ENCODE results near the gene BLM.
"Not testable (repeated sequence)": the region's sequence is repeated elsewhere in the genome, so short reads cannot be mapped to it uniquely, and the experiment has no call there.

Gene BLM

DNA sequence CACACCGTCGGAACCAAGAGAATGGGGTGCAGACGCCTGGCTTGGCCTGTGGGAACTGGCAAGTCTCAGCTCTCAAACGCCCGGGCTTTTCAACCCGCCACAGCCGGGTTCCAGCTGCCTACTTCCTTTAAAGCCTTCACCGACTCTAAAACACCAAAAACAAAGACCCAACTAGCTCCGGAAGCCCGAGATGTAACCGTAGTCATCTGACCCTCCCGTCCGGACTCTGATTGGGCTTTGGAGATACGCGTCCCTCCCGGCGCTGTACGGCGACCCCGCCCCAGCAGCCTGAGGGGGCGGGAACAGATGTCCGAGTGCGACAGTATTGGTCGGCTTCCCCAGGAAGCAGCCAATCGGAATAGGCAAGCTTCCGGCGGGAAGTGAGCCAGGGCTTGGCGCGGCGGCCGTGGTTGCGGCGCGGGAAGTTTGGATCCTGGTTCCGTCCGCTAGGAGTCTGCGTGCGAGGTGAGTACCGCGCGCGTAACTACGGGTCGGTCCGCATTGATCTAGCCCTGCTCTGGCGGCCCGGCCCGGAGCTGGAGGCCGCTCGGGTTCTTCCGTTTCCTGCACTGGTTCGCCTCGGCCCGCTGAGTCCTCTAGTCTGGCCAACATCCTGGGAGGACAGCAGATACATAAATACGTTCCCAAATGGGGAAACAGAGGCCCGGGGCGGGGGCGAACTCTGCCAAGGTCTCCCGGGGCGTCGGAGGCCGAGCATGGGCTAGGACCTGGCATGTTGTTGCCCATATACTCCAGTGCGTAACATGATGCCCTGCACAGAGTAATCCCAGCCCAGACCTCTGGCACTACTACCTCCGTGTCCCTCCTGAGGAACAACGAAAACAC, at the start of gene BLM:
BLM (plus strand) TSS at position 371 of the 846 bp plus-strand sequence. CDS start 30,047 bp downstream, outside the sequence.
- DNase-seq: peak; percentile 96

DNA sequence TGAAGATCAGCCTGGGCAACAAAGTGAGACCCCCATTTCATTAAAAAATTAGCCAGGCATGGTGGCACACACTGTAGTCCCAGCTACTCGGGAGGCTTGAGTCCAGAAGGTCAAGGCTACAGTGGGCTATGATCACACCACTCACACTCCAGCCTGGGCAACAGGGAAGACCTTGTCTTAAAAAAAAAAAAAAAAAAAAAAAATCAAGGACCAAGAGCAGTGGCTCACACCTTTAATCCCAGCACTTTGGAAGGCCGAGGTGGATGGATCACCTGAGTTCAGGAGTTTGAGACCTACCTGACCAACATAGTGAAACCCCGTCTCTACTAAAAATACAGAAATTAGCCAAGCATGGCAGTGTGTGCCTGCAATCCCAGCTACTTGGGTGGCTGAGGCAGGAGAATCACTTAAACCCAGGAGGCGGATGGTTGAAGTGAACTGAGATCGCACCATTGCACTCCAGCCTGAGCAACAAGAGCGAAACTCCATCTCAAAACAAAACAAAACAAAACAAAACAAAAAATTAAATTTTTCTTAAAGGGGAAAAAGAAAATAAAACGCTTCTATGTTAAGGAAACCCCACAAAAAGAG, 49.3 kb upstream of the BLM start:
- DNase-seq: not testable (repeated sequence)

DNA sequence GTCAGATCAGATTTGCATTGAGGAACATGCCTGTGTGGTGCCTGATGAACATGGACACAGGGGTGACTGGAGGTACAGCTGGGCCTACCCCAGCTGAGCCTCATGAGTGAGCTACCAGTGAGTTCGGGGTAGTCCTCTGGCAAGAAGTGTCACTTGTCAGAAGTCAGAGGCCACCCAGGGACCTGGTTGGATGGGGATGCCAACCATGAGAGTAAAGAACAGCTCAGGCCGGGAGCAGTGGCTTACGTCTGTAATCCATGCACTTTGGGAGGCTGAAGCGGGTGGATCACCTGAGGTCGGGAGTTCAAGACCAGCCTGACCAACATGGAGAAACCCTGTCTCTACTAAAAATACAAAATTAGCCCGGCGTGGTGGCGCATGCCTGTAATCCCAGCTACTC, 46.5 kb upstream of the BLM start:
- DNase-seq: not testable (repeated sequence)

DNA sequence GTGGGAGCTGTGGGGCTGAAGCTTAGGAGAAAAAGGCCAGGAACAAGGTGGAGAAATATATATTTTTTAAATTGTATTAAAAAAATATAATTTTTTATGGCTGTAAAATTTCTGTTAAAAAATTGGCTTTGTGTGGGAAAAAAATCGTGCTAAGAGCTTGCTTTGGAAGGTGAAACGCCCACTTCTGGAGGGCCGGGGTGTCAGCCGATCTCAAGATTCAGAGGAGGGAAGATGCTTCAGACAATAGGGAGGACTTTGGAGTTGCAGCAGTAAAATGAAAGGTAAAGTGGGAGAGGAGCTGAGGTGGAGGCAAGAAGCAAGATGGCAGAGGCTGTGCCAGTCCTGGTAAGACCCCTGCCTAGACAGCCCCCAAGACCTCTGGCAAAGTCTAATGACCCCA, 45.9 kb upstream of the BLM start:
- DNase-seq: no peak

DNA sequence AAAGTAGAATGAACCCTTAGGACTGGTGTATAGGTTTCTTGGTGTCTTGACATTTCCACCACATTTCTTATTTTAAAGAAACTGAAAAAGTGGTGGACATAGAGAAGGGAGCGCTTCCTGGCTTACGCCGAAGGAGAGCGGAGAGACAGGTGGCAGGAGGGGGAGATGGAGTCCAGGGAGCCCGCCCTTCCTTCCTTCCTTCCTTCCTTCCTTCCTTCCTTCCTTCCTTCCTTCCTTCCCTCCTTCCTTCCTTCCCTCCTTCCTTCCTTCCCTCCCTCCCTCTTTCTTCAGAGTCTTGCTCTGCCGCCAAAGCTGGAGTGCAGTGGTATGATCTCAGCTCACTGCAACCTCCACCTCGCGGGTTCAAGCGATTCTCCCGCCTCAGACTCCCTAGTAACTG, 43.8 kb upstream of the BLM start:
- not testable (repeated sequence) for DNase-seq

DNA sequence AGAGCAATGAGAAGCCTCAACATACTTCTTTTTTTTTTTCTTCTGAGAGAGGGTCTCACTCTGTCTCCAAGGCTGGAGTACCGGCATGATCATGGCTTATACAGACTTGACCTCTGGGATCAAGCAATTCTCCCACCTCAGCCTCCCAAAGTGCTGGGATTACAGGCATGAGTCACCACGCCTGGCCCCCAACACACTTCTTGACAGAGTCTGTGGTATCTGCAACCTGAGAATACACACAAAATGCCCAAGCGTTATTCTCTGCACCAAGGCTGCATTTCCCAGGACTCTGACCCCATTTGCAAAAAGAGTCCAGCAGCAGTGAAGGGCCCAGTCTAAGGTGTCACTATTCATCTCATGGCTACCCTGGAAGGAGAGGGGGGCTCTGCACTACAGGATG, 42.7 kb upstream of the BLM start:
- DNase-seq: no peak

DNA sequence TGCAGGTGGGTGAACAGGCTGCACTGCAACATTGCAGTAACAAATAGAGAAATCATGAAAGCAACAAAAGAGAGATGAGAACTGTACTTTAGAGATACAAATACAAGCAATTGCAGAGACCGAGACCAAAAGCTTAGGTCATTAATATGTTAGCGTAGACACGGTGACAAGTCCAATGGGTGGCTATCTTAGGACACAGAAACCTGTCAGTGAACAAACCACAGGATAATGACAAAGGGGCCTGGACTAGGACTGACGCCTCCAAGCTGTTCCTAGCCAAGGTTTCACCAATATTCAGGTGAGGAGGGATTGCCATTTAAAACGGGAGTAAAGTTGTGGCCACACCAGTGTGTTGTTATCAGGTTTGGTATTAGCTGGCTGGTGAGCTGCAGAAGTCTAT, 41.7 kb upstream of the BLM start:
- no peak for DNase-seq

DNA sequence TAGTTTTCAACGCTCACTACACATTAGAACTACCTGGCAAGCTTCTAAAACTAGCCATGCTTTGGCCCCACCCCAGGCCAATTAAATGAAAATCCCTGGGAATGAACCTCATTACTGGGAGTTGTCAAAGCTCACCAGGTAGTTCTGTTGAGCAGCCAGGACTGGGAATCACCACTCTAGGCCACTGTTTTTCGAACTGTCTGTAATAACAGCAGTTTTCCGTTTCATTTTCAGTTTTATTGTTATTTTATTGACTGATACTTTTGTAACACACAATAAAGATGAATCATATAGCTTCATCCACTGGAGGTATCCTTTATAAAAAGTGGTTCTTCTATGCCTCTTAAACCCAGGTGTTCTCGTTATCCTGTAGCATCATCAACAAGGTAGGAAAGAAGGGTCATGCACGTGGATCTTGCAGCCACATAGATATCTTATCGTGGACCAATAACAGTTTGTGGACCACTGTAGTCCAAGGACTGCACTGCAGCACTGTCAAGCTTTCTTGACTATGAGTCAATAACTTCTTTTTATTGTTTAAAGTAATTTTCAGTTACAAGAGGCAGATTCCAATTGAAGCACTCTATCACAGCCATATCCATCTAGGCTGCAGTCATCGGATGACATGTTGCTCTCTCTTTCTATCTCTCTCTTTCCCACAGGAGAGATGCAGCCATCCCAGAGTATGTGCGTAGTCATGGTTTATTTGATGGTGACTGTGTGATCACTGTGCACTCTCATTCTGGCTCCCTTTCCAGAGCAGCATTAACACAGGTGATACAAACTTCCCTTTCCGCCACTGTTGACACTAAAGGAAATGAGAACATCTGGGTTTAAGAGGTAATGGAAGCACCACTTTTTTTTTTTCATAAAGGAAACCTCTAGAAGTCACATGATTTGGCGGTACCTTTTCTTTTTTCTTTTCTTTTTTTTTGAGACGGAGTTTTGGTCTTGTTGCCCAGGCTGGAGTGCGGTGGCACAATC, 39.0 kb upstream of the BLM start:
- DNase-seq: no peak

DNA sequence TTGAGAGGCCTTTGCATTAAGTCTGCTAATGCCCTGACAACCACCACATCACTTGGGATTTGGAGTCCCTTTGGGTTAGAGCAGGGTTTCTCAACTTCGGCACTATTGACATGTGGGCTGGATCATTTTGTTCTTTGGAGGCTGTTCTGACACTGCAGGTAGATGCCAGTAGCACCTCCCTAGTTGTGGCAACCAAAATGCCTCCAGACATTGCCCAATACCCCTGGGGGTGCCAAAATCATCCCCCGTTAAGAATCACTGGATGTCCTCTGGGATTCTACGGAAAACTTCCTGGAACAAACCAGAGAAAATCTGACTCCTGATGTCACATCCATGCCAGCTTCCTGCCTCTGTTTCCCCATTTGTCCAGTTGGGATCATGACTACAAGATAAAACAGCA, 37.2 kb upstream of the BLM start:
- no peak for DNase-seq

DNA sequence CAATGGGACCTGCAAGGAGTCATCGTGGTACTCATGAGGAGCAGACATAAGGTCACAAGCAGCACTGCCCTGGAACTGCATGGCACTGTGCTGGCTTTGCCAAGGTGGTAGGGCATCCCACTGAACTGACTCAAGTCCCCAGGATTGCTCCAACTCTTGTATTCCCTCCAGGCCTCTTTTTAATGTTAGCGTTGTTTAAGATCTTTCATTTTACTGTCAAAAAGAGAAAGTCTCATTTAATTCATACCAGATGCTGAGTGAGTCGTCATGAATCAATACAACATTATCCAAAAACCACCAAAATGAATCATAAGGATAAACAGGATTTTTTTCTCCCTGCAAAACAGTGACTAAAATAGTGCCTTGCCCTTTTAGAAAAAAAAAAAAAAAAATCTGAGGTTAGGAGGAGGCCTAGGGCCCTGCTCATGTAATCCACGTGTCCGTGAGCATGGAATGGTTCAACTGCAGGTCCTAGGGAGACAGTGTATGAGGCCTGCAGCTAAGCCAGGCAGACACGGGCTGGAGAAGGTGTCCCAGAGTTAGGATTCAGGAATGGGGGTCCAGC, 36.7 kb upstream of the BLM start:
- DNase-seq: no peak

DNA sequence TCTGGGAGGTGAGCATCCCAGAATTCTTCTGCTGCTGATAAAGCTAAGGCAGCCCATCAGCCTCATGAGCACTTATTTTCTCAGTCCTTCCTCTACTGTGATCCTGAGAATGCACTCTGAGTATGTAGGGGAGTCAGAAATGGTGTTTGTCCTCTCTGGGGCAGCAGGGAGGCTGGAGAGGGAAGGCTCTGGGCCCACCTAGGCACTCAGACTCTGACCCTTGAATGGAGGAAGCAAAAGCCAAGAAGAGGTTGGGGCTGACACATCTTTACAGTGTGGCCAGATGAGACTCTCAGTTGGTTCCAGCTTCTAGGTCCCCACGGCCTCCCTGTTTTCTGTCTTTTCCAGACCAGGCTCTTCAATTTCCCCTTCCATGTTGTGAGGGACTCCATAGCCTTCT, 36.1 kb upstream of the BLM start:
- DNase-seq: no peak

DNA sequence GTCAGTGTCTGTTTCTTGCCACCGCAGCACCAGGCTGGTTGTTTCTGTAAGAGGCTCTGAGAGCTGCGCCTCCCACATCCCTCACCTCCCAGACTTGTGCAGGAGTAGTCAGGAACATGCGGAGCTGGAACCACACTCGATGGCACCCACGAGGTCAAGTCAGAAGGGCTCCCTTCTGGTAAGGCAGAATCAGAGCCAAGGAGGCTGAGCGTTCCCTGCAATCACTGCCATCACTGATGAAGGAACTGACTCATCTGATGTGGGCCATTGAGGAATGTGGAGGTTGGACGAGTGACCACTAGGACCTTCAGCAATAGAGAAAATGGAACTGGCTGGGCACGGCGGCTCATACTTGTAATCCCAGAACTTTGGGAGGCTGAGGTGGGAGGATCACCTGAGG, 35.7 kb upstream of the BLM start:
- no peak for DNase-seq

DNA sequence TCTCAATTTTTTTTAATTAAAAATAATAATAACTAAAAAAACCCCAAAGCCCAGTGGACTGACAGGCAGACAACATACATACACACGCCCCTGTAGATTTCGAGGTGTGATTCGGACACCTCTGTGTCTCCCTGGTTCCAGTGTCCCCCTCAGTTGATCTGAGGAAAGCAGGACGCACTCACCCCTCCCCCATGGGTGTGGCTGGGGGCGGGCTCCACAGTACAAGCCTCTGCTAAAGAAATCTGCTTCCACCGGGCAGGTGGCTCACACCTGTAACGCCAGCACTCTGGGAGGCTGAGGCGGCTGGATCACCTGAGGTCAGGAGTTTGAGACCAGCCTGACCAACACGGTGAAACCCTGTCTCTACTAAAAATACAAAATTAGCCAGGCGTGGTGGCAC, 33.8 kb upstream of the BLM start:
- no peak for DNase-seq

DNA sequence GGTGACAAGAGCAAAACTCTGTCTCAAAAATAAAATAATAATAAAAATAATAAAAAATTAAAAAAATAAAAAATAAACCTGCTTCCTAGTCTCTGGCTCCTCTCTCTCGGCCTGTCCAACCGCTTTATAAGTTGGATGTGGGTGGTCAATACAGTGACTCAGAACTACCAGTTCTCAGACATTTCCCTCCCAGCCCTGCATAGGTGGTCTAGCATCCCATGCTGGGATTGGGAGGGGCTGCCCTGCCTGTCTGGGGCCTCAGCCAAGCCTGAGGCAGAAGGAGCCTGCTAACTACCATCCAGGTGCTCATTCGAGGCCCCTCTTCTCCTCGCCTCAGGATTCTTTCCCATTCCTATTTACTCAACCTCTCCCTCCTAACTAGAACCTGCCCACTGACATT, 33.3 kb upstream of the BLM start:
- DNase-seq: no peak

DNA sequence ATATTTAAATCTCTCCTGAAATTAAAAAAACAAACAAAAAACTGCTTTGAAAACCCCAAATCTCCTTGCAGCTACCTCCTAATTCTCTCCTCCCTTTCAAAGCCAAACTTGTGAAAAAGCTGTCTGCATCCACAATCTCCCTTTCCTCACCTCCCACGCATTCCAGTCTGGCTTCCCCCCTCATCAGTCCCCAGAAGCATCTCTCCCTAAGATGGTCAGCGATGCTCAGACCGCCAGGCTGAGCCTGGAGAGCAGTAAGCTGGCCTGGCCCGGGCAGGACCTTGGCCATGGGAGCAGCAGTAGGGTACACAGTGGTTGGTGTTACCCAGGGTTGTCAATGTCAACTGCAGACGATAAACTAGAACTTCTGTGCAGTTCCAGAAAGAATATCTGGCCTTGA, 32.9 kb upstream of the BLM start:
- no peak for DNase-seq

DNA sequence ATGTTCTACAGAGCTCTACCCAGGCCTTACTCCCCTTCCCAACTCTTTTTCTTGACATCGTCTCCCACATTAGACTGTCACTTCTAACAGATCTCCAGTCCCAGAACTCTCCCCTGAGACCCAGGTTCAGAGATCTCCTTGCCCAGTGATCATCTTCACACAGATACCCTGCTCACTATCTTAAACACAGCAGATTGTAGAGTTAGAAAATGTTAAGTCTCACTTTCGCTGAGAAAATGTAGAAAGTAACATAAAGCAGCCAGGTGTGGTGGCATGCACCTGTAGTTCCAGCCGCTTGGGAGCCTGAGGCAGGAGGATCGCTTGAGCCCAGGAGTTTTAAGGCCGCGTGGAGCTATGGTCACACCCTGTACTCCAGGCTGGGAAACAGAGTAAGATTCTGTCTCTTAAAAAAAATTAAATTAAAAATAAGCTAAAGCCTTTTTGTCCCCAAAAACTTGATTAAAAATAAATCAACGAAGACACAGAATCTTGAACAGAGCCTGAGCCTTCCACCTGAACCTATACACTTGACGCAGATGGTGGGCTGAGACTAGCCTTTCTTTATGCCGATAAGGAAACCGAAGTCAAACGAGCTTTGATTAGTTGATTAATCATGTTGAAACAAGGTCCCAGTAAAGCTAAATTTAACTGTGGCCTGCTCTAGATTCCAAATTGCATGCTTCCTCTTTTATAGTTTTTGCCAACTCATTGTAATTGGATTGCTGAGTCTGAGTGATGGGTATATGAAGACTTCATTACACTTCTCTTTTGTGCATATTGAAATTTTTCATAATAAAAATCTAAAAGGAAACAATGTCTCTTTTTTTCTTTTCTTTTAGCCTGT, 31.3 kb upstream of the BLM start:
- no peak for DNase-seq

DNA sequence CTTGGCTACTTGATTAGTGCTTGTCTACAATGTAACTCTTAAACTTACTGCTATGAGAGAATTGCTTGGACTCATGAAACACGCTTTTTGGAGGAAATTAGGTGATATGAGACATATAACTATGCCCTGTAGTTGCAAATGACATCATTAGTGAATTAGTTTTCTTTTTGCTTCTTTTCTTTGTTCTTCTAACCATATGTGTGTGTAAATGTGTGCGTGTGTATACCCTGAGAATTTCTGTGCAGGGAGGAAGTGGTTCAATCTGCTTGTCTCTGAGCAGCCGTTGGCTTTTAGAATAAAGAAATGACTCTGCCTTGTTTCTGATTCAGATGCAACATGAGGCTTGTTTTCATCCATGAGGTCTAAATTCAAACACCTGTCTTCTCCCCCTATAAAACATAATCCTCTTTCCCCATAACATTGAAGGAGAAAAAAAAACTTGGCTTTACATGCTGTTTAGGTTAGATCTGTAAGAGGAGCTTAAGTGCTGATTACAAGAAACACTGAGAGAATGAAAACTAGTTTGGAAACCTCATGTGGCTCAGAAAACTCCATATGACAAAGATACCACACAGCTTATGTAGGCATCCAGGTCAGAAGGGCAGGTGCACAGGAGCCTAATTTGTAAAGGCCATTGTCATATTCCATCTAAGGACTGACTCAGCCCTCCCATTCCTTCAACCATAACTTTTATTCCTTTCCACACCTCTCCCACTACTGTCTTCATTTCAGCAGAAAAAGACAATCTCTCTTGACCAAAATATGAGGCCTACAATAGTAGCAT, 30.5 kb upstream of the BLM start:
- DNase-seq: peak; percentile 40

DNA sequence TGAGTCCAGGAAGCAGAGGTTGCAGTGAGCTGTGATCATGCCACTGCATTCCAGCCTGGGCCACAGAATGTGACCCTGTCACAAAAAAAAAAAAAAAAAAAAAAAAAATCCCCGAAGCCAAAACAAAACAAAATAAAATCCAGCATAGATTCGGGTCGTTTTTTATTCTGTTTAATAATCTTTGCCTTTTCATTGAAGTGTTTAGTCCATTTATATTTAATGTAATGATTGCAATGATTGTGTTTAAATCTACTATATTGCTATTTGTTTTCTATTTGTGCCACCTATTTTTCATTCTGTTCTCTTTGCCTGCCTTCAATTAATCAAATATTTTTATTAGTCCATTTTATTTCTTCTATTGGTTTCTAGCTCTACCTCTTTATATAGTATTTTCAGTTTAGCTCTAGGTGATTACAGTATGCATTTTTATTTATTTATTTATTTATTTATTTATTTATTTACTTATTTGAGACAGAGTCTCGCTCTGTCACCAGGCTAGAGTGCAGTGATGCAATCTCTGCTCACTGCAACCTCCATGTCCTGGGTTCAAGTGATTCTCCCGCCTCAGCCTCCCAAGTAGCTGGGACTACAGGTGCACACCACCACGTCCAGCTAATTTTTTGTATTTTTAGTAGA, 27.7 kb upstream of the BLM start:
- DNase-seq: not testable (repeated sequence)

DNA sequence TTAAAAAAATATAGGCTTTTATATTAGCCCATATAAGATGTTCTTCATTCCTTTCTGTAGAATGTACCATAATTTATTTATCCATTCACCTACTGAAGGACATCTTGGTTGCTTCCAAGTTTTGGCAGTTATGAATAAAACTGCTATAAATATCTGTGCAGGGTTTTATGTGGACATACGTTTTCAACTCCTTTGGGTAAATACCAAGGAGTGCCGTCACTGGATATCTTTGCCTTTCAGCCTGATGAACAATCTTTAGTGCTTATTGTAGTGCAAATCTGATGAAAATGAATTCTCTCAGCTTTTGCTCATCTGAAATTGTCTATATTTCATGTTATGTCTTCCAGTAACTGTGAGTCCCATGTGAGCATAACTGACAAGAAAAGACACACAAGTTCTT, 26.6 kb upstream of the BLM start:
- DNase-seq: no peak

DNA sequence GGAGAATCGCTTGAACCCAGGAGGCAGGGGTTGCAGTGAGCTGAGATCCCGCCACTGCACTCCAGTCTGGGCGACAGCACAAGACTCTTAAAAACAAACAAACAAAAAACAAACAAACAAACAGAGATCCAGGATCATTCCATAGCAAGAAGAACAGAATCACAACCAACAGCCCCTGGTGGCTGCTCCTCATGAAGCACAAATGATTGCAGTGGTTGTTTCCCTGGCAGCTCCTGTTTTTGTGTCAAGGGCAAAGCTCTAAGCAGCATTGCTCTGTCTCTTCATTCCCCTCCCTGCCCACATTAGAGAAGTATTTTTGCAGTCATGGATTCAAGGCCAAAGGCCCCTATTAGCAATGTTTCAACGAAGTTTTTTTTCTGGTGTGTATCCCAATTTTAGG, 25.8 kb upstream of the BLM start:
- DNase-seq: no peak

Measured in stimulated activated CD4-positive, alpha-beta T cell treated with anti-CD3 and anti-CD28 coated beads, Interleukin-1b, Interleukin-23, amount 100 ng/mL, for 48 hours (primary cell).